Measurements from ENCODE around the gene S1PR3. TPM values are rescaled to one million over a fixed set of nuclear protein-coding genes. Genes with fewer than 3 reads are reported as not detected.

The S1PR3 gene
- total and polyA plus RNA-seq, 7 experiments from 2014 or later: 0.19 to 26.0 (median 0.22) TPM; not detected in 4

GRCh38 chr9:88995200-88995577, 3.9 kb downstream of the S1PR3 start:
- DNase-seq: no peak
- Mint-ChIP-seq H3K4me1 (peaks cover 2 to 18% (median 10%) of the 10 kb centered on the region in 7 donors), H3K9me3 (peaks cover 0 to 2% (median 0%) of the 10 kb centered on the region in 11 donors), H3K4me3 (no peak overlapping the region), H3K27me3 (peaks cover 36 to 58% (median 45%) of the 10 kb centered on the region in 5 donors), H3K27ac (no peak overlapping the region), H3K36me3 (no peaks in the 10 kb centered on the region)
- Histone ChIP-seq H3K36me3 (ENCODE audit: control insufficient read depth in 2 of 3, insufficient read depth in 3 of 3, low read length in 3 of 3) (no peaks in the 10 kb centered on the region), H3K4me3 (ENCODE audit: low read length) (no peak overlapping the region), H3K27me3 (ENCODE audit: control insufficient read depth in 2 of 2, insufficient read depth in 2 of 2, low read length in 2 of 2) (peaks cover 0 to 17% of the 10 kb centered on the region in 2 donors), H3K9me3 (ENCODE audit: control insufficient read depth in 2 of 3, low read length in 3 of 3) (no peaks in the 10 kb centered on the region), H3K4me1 (ENCODE audit: control insufficient read depth in 2 of 2, insufficient read depth in 2 of 2, low read length in 2 of 2) (peaks cover 0 to 9% of the 10 kb centered on the region in 2 donors), H3K27ac (ENCODE audit: low read depth, low read length) (no peak overlapping the region)
- no peak for ATAC-seq
- intact Hi-C loops (cut with micrococcal nuclease): no loop called here
- ChIA-PET POLR2A (no interaction called here), CTCF (no interaction called here)

- no peak for DNase-seq
- Mint-ChIP-seq H3K9me3 (peaks cover 0 to 2% (median 0%) of the 10 kb centered on the region in 11 donors), H3K36me3 (no peaks in the 10 kb centered on the region), H3K4me1 (peaks cover 0 to 14% (median 8%) of the 10 kb centered on the region in 7 donors), H3K4me3 (no peak overlapping the region), H3K27ac (no peak overlapping the region), H3K27me3 (peaks cover 32 to 58% (median 40%) of the 10 kb centered on the region in 5 donors)
- CTCF ChIA-PET: interaction anchor here (0.6 kb wide), 1 partner anchor 10 kb away, joined by 3 read pairs; no protein-coding TSS in a partner anchor
- Histone ChIP-seq H3K27ac (ENCODE audit: low read depth, low read length) (no peak overlapping the region), H3K27me3 (ENCODE audit: control insufficient read depth in 2 of 2, insufficient read depth in 2 of 2, low read length in 2 of 2) (peaks cover 0 to 17% of the 10 kb centered on the region in 2 donors), H3K4me3 (ENCODE audit: low read length) (no peak overlapping the region), H3K9me3 (ENCODE audit: control insufficient read depth in 2 of 3, low read length in 3 of 3) (no peaks in the 10 kb centered on the region), H3K4me1 (ENCODE audit: control insufficient read depth in 2 of 2, insufficient read depth in 2 of 2, low read length in 2 of 2) (peaks cover 0 to 9% of the 10 kb centered on the region in 2 donors), H3K36me3 (ENCODE audit: control insufficient read depth in 2 of 3, insufficient read depth in 3 of 3, low read length in 3 of 3) (no peaks in the 10 kb centered on the region)
- ATAC-seq: no peak
- intact Hi-C loops (cut with micrococcal nuclease): no loop called here
- POLR2A ChIA-PET: no interaction called here
These were observed 4.4 kb downstream of the S1PR3 start for GRCh38 chr9:88995627-88996026.

DNA sequence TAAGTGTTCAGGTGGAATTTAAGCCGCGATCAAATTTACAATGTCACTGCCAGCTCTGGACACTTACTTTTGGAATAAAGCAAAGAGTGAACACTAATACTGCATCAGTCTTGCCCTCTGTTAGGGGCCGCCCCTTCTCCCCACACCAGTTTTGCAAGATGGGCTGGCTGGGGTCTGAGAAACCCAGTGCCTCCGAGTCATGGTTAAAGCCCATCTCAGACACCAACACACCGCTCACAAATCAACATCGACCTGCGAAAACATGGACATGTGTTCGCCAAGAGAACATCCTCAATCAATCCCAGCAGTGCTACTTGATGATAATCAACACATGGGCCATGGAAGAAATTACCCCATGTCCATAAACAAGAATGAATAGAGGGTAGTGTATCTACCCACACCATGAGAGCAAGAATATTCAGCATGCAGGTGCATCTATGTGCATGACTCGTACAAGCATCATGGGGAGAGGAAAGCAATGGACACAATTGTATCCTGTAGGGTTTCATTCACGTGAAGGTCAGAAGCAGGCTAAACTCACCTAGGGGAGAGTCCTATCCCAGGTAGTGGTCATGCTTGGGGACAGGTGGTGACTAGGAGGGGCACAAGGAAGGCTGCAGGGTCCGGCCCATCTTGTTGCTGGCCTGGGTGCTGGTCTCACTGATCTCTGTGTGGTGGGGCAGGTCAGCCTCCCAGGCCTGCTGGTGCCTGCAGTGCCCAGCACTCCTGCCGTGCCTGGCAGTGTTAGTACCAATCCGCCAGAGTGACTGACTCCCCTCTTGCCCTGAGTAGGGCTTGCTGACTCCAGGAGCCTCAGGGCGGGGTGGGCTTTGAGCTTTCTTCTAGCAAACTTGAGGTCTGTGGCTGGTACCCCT, 5.0 kb downstream of the S1PR3 start:
- Mint-ChIP-seq H3K4me3 (no peak overlapping the region), H3K36me3 (no peaks in the 10 kb centered on the region), H3K27ac (no peak overlapping the region), H3K4me1 (peaks cover 4 to 20% (median 14%) of the 10 kb centered on the region in 7 donors), H3K9me3 (peaks cover 0 to 2% (median 0%) of the 10 kb centered on the region in 11 donors), H3K27me3 (peaks cover 30 to 58% (median 44%) of the 10 kb centered on the region in 5 donors)
- Histone ChIP-seq H3K4me1 (ENCODE audit: control insufficient read depth in 2 of 2, insufficient read depth in 2 of 2, low read length in 2 of 2) (peaks cover 0 to 9% of the 10 kb centered on the region in 2 donors), H3K9me3 (ENCODE audit: control insufficient read depth in 2 of 3, low read length in 3 of 3) (no peaks in the 10 kb centered on the region), H3K27ac (ENCODE audit: low read depth, low read length) (no peak overlapping the region), H3K27me3 (ENCODE audit: control insufficient read depth in 2 of 2, insufficient read depth in 2 of 2, low read length in 2 of 2) (peaks cover 0 to 17% of the 10 kb centered on the region in 2 donors), H3K36me3 (ENCODE audit: control insufficient read depth in 2 of 3, insufficient read depth in 3 of 3, low read length in 3 of 3) (no peaks in the 10 kb centered on the region), H3K4me3 (ENCODE audit: low read length) (no peak overlapping the region)
- ATAC-seq: no peak
- DNase-seq: no peak
- ChIA-PET CTCF (interaction anchor here (0.6 kb wide), 1 partner anchor 9 kb away, joined by 3 read pairs; no protein-coding TSS in a partner anchor), POLR2A (no interaction called here)
- intact Hi-C loops (cut with micrococcal nuclease): no loop called here

GRCh38 chr9:88996921-88997235, 5.6 kb downstream of the S1PR3 start:
- no peaks in the 10 kb centered on the region for H3K36me3 ChIP-seq (ENCODE audit: control insufficient read depth in 2 of 3, insufficient read depth in 3 of 3, low read length in 3 of 3)

DNA sequence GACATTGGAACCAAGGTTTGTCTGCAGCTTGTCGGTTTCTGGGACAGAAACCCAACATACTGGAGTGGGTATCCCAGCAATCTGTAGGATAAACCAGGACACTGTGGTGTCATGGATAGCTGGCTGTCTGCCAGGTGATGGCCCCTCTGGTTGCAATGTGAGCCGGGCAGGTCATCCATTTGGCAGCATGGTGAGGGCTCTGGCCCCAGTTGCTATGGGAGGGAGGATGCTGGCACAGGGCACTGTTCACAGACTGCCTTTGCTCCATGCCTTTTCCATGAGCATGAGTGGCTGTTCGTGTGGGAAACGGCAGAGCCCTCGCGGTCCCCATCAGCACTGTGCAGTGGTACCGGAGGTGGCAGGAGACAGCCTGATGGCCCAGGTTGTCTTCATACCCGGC, 6.4 kb downstream of the S1PR3 start:
- H3K4me1 Mint-ChIP-seq: peaks cover 4 to 13% (median 6%) of the 10 kb centered on the region in 7 donors
- Histone ChIP-seq H3K36me3 (ENCODE audit: control insufficient read depth in 2 of 3, insufficient read depth in 3 of 3, low read length in 3 of 3) (no peaks in the 10 kb centered on the region), H3K27me3 (ENCODE audit: control insufficient read depth in 2 of 2, insufficient read depth in 2 of 2, low read length in 2 of 2) (peaks cover 0 to 6% of the 10 kb centered on the region in 2 donors), H3K4me1 (ENCODE audit: control insufficient read depth in 2 of 2, insufficient read depth in 2 of 2, low read length in 2 of 2) (no peaks in the 10 kb centered on the region), H3K4me3 (ENCODE audit: low read length) (no peak overlapping the region), H3K9me3 (ENCODE audit: control insufficient read depth in 2 of 3, low read length in 3 of 3) (no peaks in the 10 kb centered on the region), H3K27ac (ENCODE audit: low read depth, low read length) (no peak overlapping the region)
- no peak for ATAC-seq
- intact Hi-C loops (cut with micrococcal nuclease): no loop called here
- POLR2A ChIA-PET: no interaction called here
- CTCF ChIA-PET: interaction anchor here (0.6 to 0.9 kb wide), 2 partner anchors 14 to 407 kb away, joined by 3 read pairs; no protein-coding TSS in a partner anchor
- no peaks in the 10 kb centered on the region for H3K36me3 Mint-ChIP-seq
- DNase-seq: no peak
- no peak overlapping the region for H3K4me3 Mint-ChIP-seq
- H3K27ac Mint-ChIP-seq: no peak overlapping the region
- H3K27me3 Mint-ChIP-seq: peaks cover 21 to 60% (median 45%) of the 10 kb centered on the region in 5 donors
- H3K9me3 Mint-ChIP-seq: peaks cover 0 to 2% (median 0%) of the 10 kb centered on the region in 11 donors

More at GRCh38 chr9:88996921-88997235, 5.6 kb downstream of the S1PR3 start:
- intact Hi-C loops (cut with micrococcal nuclease): no loop called here
- DNase-seq: no peak
- H3K36me3 Mint-ChIP-seq: no peaks in the 10 kb centered on the region
- ChIA-PET CTCF (interaction anchor here (0.9 kb wide), 1 partner anchor 406 kb away, joined by 3 read pairs; no protein-coding TSS in a partner anchor), POLR2A (no interaction called here)
- peaks cover 0 to 14% of the 10 kb centered on the region in 2 donors for H3K27me3 ChIP-seq (ENCODE audit: control insufficient read depth in 2 of 2, insufficient read depth in 2 of 2, low read length in 2 of 2)
- H3K4me1 ChIP-seq (ENCODE audit: control insufficient read depth in 2 of 2, insufficient read depth in 2 of 2, low read length in 2 of 2): peaks cover 0 to 4% of the 10 kb centered on the region in 2 donors
- H3K27ac ChIP-seq (ENCODE audit: low read depth, low read length): no peak overlapping the region
- ATAC-seq: no peak
- no peak overlapping the region for H3K4me3 ChIP-seq (ENCODE audit: low read length)
- peaks cover 4 to 18% (median 13%) of the 10 kb centered on the region in 7 donors for H3K4me1 Mint-ChIP-seq
- no peaks in the 10 kb centered on the region for H3K9me3 ChIP-seq (ENCODE audit: control insufficient read depth in 2 of 3, low read length in 3 of 3)
- no peak overlapping the region for H3K27ac Mint-ChIP-seq
- H3K27me3 Mint-ChIP-seq: peaks cover 29 to 60% (median 45%) of the 10 kb centered on the region in 5 donors
- peaks cover 0 to 2% (median 0%) of the 10 kb centered on the region in 11 donors for H3K9me3 Mint-ChIP-seq
- no peak overlapping the region for H3K4me3 Mint-ChIP-seq

GRCh38 chr9:88998503-88998902, 7.2 kb downstream of the S1PR3 start:
- no peaks in the 10 kb centered on the region for H3K4me1 ChIP-seq (ENCODE audit: control insufficient read depth in 2 of 2, insufficient read depth in 2 of 2, low read length in 2 of 2)
- no peak for ATAC-seq
- no peak overlapping the region for H3K27ac Mint-ChIP-seq
- intact Hi-C loops (cut with micrococcal nuclease): no loop called here
- H3K27me3 ChIP-seq (ENCODE audit: control insufficient read depth in 2 of 2, insufficient read depth in 2 of 2, low read length in 2 of 2): no peaks in the 10 kb centered on the region
- no peak overlapping the region for H3K27ac ChIP-seq (ENCODE audit: low read depth, low read length)
- no peak for DNase-seq
- CTCF ChIA-PET: interaction anchor here (0.7 kb wide), 1 partner anchor 278 kb away, joined by 3 read pairs; no protein-coding TSS in a partner anchor
- POLR2A ChIA-PET: interaction anchor here (0.7 kb wide), 1 partner anchor 19 kb away, joined by 3 read pairs; no protein-coding TSS in a partner anchor
- peaks cover 15 to 59% (median 43%) of the 10 kb centered on the region in 5 donors for H3K27me3 Mint-ChIP-seq
- H3K36me3 Mint-ChIP-seq: no peaks in the 10 kb centered on the region
- H3K4me3 Mint-ChIP-seq: no peak overlapping the region
- no peaks in the 10 kb centered on the region for H3K36me3 ChIP-seq (ENCODE audit: control insufficient read depth in 2 of 3, insufficient read depth in 3 of 3, low read length in 3 of 3)
- peaks cover 4 to 12% (median 6%) of the 10 kb centered on the region in 7 donors for H3K4me1 Mint-ChIP-seq
- peaks cover 0 to 2% (median 0%) of the 10 kb centered on the region in 11 donors for H3K9me3 Mint-ChIP-seq
- no peaks in the 10 kb centered on the region for H3K9me3 ChIP-seq (ENCODE audit: control insufficient read depth in 2 of 3, low read length in 3 of 3)
- H3K4me3 ChIP-seq (ENCODE audit: low read length): no peak overlapping the region

All from naive thymus-derived CD4-positive, alpha-beta T cell (primary cell).